ENCODE results near the gene TBC1D16.

Gene TBC1D16

GRCh38 chr17:80025796-80026195, 9.9 kb downstream of the TBC1D16 start:
- Histone ChIP-seq H3K4me1 (ENCODE audit: control insufficient read depth, insufficient read depth, low read length) (no peaks in the 10 kb centered on the region), H3K27ac (ENCODE audit: insufficient read depth, low read depth, low read length, poor library complexity, severe bottlenecking) (no peak overlapping the region), H3K4me3 (ENCODE audit: insufficient read depth, low read depth, low read length) (no peak overlapping the region), H3K36me3 (ENCODE audit: control insufficient read depth, insufficient read depth, low read length) (no peaks in the 10 kb centered on the region), H3K9me3 (ENCODE audit: control insufficient read depth, low read length) (no peaks in the 10 kb centered on the region), H3K27me3 (ENCODE audit: control insufficient read depth, insufficient read depth, low read length, poor library complexity, severe bottlenecking) (no peaks in the 10 kb centered on the region)
- 89 to 92% methylated on average over 9 to 10 of the region's 10 CpGs for WGBS, 2 experiments

- no peaks in the 10 kb centered on the region for H3K9me3 ChIP-seq (ENCODE audit: control insufficient read depth, low read length)
- H3K4me1 ChIP-seq (ENCODE audit: control insufficient read depth, insufficient read depth, low read length), result no peaks in the 10 kb centered on the region
- no peaks in the 10 kb centered on the region for H3K36me3 ChIP-seq (ENCODE audit: control insufficient read depth, insufficient read depth, low read length)
- H3K27ac ChIP-seq (ENCODE audit: insufficient read depth, low read depth, low read length, poor library complexity, severe bottlenecking), result no peak overlapping the region
- no peak overlapping the region for H3K4me3 ChIP-seq (ENCODE audit: insufficient read depth, low read depth, low read length)
- H3K27me3 ChIP-seq (ENCODE audit: control insufficient read depth, insufficient read depth, low read length, poor library complexity, severe bottlenecking), result no peaks in the 10 kb centered on the region
- 56 to 65% methylated on average over 11 of the region's 11 CpGs for WGBS, 2 experiments
These were observed 10.5 kb downstream of the TBC1D16 start for GRCh38 chr17:80025140-80025539.

DNA sequence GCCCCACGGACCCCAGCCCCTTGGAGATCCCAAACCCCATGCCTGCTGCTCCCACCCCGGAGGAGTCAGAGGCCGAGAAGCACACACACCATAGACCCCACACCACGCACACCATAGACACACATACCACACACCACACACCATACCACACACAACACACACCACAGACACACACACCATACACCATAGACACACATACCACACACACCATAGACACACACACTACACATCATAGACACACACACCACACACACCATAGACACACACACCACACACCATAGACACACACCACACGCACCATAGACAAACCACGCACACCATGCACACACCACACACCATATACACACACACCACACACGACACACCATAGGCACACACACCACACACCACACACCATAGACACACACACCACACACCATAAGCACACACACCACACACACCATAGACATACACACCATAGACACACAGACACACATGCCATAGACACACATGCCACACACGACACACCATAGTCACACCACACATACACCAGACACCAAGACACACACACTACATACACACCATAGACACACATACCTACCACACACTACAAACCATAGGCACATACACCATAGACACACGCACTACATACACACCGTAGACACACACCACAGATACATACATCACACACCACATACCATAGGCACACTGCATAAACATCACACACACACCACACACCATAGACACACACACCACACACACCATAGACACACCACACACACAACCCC, 11.3 kb downstream of the TBC1D16 start:
- Histone ChIP-seq H3K9me3 (ENCODE audit: control insufficient read depth, low read length) (no peaks in the 10 kb centered on the region), H3K4me1 (ENCODE audit: control insufficient read depth, insufficient read depth, low read length) (no peaks in the 10 kb centered on the region), H3K4me3 (ENCODE audit: insufficient read depth, low read depth, low read length) (no peak overlapping the region), H3K27me3 (ENCODE audit: control insufficient read depth, insufficient read depth, low read length, poor library complexity, severe bottlenecking) (no peaks in the 10 kb centered on the region), H3K27ac (ENCODE audit: insufficient read depth, low read depth, low read length, poor library complexity, severe bottlenecking) (no peak overlapping the region), H3K36me3 (ENCODE audit: control insufficient read depth, insufficient read depth, low read length) (no peaks in the 10 kb centered on the region)
- 56 to 68% methylated on average over 9 of the region's 10 CpGs for WGBS, 2 experiments

GRCh38 chr17:80023481-80024205, 12.0 kb downstream of the TBC1D16 start:
- WGBS, 2 experiments, result 82 to 86% methylated on average over 43 of the region's 43 CpGs
- H3K4me3 ChIP-seq (ENCODE audit: insufficient read depth, low read depth, low read length), result no peak overlapping the region
- no peaks in the 10 kb centered on the region for H3K36me3 ChIP-seq (ENCODE audit: control insufficient read depth, insufficient read depth, low read length)
- no peaks in the 10 kb centered on the region for H3K4me1 ChIP-seq (ENCODE audit: control insufficient read depth, insufficient read depth, low read length)
- no peaks in the 10 kb centered on the region for H3K9me3 ChIP-seq (ENCODE audit: control insufficient read depth, low read length)
- H3K27me3 ChIP-seq (ENCODE audit: control insufficient read depth, insufficient read depth, low read length, poor library complexity, severe bottlenecking), result no peaks in the 10 kb centered on the region
- peak overlapping the region; percentile 67 for H3K27ac ChIP-seq (ENCODE audit: insufficient read depth, low read depth, low read length, poor library complexity, severe bottlenecking)

- Histone ChIP-seq H3K27ac (ENCODE audit: insufficient read depth, low read depth, low read length, poor library complexity, severe bottlenecking) (no peak overlapping the region), H3K4me3 (ENCODE audit: insufficient read depth, low read depth, low read length) (no peak overlapping the region), H3K27me3 (ENCODE audit: control insufficient read depth, insufficient read depth, low read length, poor library complexity, severe bottlenecking) (no peaks in the 10 kb centered on the region), H3K4me1 (ENCODE audit: control insufficient read depth, insufficient read depth, low read length) (no peaks in the 10 kb centered on the region), H3K9me3 (ENCODE audit: control insufficient read depth, low read length) (no peaks in the 10 kb centered on the region), H3K36me3 (ENCODE audit: control insufficient read depth, insufficient read depth, low read length) (no peaks in the 10 kb centered on the region)
- 84 to 95% methylated on average over 1 to 2 of the region's 2 CpGs for WGBS, 2 experiments
These were observed 14.1 kb downstream of the TBC1D16 start for GRCh38 chr17:80021600-80021999.

DNA sequence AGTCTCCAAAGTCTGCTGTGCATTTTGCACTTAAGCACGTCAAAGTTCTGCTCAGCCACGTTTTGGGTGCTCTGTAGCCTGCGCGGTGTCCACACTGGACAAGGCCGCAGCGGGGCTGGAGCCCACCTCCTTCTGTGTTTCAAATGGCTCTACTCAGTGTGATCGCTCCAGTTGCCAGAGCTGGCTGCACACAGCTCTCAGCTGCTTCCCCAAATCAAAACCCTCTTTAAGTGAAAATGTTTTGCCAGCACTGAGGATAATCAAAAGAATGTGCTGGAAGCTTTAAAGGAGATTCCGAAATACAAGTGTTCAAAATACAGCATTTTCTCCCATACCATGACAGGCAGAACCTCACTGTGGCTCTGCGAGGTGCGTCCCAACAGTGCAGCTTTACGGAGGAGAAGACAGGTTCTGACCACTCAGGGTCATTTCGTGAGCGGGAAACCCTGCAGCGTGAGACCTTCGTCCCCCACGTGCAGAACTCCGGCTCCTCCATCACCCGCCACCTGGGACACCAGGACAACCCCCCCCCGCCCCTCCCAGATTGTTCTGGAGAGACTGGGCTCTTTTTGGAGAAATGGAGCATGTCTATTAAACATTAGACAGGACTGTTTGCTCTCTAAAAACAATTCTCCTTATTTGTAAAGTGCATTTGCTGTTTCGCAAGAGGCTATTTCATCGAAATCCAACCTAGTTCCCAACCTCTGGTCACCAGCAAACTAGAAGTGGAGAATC, 16.6 kb downstream of the TBC1D16 start:
- Histone ChIP-seq H3K4me1 (ENCODE audit: control insufficient read depth, insufficient read depth, low read length) (no peaks in the 10 kb centered on the region), H3K9me3 (ENCODE audit: control insufficient read depth, low read length) (no peaks in the 10 kb centered on the region), H3K4me3 (ENCODE audit: insufficient read depth, low read depth, low read length) (no peak overlapping the region), H3K27me3 (ENCODE audit: control insufficient read depth, insufficient read depth, low read length, poor library complexity, severe bottlenecking) (no peaks in the 10 kb centered on the region), H3K36me3 (ENCODE audit: control insufficient read depth, insufficient read depth, low read length) (no peaks in the 10 kb centered on the region), H3K27ac (ENCODE audit: insufficient read depth, low read depth, low read length, poor library complexity, severe bottlenecking) (no peak overlapping the region)
- 92 to 94% methylated on average over 21 of the region's 21 CpGs for WGBS, 2 experiments

- Histone ChIP-seq H3K36me3 (ENCODE audit: control insufficient read depth, insufficient read depth, low read length) (no peaks in the 10 kb centered on the region), H3K4me3 (ENCODE audit: insufficient read depth, low read depth, low read length) (no peak overlapping the region), H3K27me3 (ENCODE audit: control insufficient read depth, insufficient read depth, low read length, poor library complexity, severe bottlenecking) (no peaks in the 10 kb centered on the region), H3K27ac (ENCODE audit: insufficient read depth, low read depth, low read length, poor library complexity, severe bottlenecking) (no peak overlapping the region), H3K9me3 (ENCODE audit: control insufficient read depth, low read length) (no peaks in the 10 kb centered on the region), H3K4me1 (ENCODE audit: control insufficient read depth, insufficient read depth, low read length) (no peaks in the 10 kb centered on the region)
- WGBS, 2 experiments, result 93 to 95% methylated on average over 18 of the region's 18 CpGs
These were observed 18.3 kb downstream of the TBC1D16 start for GRCh38 chr17:80017226-80018010.

DNA sequence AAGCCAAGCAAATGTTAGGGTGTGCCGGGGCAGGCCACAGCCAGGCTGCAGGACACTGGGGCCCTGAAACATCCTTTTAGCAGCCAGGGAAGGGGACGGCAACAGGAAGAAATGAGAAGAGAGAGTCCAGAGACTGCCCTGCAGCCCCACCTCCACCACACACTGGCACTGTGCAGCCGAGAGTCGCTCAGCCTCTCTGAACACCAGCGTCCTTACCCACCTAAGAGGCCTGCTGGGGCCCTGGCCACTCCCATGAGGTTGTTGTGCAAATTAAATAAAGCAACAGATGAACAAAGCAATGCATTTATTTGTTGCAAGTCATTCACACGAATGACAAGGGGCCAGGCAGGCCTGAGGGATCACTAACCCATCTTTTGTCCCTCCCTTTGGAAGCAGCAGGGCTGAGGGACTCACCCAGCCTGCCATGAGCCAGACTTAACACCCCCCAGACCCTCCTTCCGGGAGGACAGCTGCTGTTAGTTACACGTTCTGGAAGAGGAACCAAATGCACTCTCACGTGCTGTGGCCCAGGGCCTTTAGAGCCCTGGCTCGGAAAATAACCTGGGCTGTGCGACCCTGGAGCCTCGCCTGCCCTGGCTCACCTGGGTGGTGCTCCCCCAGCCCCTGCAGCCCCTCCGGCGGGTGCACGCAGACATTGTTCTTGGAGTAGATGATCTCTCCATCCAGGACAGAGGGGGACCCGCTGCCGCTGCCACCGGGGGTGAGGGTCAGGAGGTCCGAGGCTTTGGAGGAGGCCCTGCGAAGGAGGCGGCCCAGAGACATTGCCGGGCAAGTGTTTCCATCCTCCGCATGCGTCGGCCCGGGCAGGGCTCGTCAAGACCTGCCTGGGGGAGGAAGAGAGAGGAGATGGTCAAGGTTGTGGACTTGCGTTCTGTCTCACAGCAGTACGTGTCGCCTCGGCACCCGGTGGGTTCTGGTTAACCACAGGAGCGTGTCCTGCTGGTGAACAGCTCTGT, 22.6 kb downstream of the TBC1D16 start:
- no peaks in the 10 kb centered on the region for H3K36me3 ChIP-seq (ENCODE audit: control insufficient read depth, insufficient read depth, low read length)
- H3K4me1 ChIP-seq (ENCODE audit: control insufficient read depth, insufficient read depth, low read length), result no peaks in the 10 kb centered on the region
- H3K4me3 ChIP-seq (ENCODE audit: insufficient read depth, low read depth, low read length), result no peak overlapping the region
- H3K27ac ChIP-seq (ENCODE audit: insufficient read depth, low read depth, low read length, poor library complexity, severe bottlenecking), result no peak overlapping the region
- 86 to 87% methylated on average over 33 of the region's 33 CpGs for WGBS, 2 experiments
- no peaks in the 10 kb centered on the region for H3K9me3 ChIP-seq (ENCODE audit: control insufficient read depth, low read length)
- no peaks in the 10 kb centered on the region for H3K27me3 ChIP-seq (ENCODE audit: control insufficient read depth, insufficient read depth, low read length, poor library complexity, severe bottlenecking)

GRCh38 chr17:80011989-80012555, 23.6 kb downstream of the TBC1D16 start:
- no peaks in the 10 kb centered on the region for H3K36me3 ChIP-seq (ENCODE audit: control insufficient read depth, insufficient read depth, low read length)
- H3K4me1 ChIP-seq (ENCODE audit: control insufficient read depth, insufficient read depth, low read length), result no peaks in the 10 kb centered on the region
- H3K9me3 ChIP-seq (ENCODE audit: control insufficient read depth, low read length), result no peaks in the 10 kb centered on the region
- no peak overlapping the region for H3K4me3 ChIP-seq (ENCODE audit: insufficient read depth, low read depth, low read length)
- WGBS, 2 experiments, result 84 to 91% methylated on average over 9 to 10 of the region's 10 CpGs
- no peaks in the 10 kb centered on the region for H3K27me3 ChIP-seq (ENCODE audit: control insufficient read depth, insufficient read depth, low read length, poor library complexity, severe bottlenecking)
- no peak overlapping the region for H3K27ac ChIP-seq (ENCODE audit: insufficient read depth, low read depth, low read length, poor library complexity, severe bottlenecking)
